ENCODE data around the gene PTCD1. TPM values are rescaled to one million over a fixed set of nuclear protein-coding genes. Genes with fewer than 3 reads are reported as not detected.
A peak's percentile ranks its signal among the peaks of the same experiment; 100 is the strongest.
"Not testable (repeated sequence)": the region's sequence is repeated elsewhere in the genome, so short reads cannot be mapped to it uniquely, and the experiment has no call there.

PTCD1 gene
- total and polyA plus RNA-seq, 2 donors (not counting 1 experiment from before 2014, with no cell fraction given), result 2.3 to 8.1 TPM

DNA sequence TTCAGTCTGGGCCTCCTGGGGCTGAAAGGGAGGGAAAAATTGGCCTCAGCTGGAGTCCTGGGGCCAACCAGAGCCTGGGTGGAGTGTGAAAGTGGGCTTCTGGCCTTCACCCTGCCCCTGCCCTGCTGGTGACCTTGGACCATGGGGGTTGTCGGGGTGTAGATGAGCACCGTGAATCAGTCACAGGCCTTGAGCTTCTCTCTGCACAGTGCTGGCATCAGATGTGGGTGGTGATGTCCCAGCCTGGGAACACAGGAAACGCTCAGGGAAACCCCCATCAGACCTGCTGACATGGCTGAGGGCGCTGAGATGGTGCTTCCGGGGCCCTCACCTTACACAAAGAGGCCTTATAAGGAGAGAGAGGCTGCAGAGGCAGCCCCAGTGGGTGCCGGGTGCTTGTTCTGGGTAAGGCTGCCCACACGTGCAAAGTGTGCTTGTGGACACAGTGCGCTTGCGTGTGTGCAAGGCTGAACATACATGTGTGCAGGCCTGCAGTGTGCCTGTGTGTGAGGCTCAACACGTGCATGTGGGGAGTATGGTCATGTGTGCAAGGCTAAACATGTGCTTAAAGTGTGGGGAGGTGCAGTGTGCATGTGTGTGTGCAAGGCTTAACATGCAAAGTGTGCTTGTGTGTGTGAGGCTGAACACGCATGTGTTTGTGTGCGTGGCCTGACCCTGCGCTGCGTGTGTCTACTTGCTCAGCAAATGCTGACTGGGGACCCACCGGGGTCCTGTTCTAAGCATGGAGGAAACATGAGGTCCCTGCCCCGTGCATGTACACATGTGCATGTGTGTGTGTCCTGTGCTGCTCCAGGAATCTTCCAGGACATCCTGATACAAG lies 57.6 kb downstream of the PTCD1 start:
- Histone ChIP-seq H3K4me1 (ENCODE audit: control insufficient read depth, extremely low read depth, insufficient read depth, low read length) (peaks cover 19% of the 10 kb centered on the region), H3K36me3 (ENCODE audit: control insufficient read depth, insufficient read depth, low read length) (peaks cover 23% of the 10 kb centered on the region), H2AFZ (ENCODE audit: low read length) (no peak overlapping the region), H3K9me3 (ENCODE audit: control insufficient read depth, insufficient read depth, low read depth, low read length) (no peaks in the 10 kb centered on the region), H3K27ac (ENCODE audit: insufficient read depth, low read length) (peak overlapping the region; percentile 72), H3K9ac (ENCODE audit: insufficient read depth, low read length) (no peak overlapping the region), H4K20me1 (ENCODE audit: control insufficient read depth, extremely low read depth, insufficient read depth, low read length) (no peaks in the 10 kb centered on the region), H3K4me2 (ENCODE audit: extremely low read depth, insufficient read depth, low read length) (no peak overlapping the region), H3K79me2 (ENCODE audit: control insufficient read depth, insufficient read depth, low read length) (peaks cover 61% of the 10 kb centered on the region), H3K4me3 (replicated peaks in 1 of 4; ENCODE audit: control extremely low read depth in 1 of 4, insufficient read depth in 1 of 4, low read depth in 3 of 4, low read length in 4 of 4) (no peak overlapping the region), H3K27me3 (ENCODE audit: control insufficient read depth, insufficient read depth, low read length) (no peaks in the 10 kb centered on the region)
- no peak for TF ChIP-seq EZH2 (IDR thresholded peaks at IDR 0.05; ENCODE audit: low read length, missing control alignments)
- TF ChIP-seq, protein P1, sequence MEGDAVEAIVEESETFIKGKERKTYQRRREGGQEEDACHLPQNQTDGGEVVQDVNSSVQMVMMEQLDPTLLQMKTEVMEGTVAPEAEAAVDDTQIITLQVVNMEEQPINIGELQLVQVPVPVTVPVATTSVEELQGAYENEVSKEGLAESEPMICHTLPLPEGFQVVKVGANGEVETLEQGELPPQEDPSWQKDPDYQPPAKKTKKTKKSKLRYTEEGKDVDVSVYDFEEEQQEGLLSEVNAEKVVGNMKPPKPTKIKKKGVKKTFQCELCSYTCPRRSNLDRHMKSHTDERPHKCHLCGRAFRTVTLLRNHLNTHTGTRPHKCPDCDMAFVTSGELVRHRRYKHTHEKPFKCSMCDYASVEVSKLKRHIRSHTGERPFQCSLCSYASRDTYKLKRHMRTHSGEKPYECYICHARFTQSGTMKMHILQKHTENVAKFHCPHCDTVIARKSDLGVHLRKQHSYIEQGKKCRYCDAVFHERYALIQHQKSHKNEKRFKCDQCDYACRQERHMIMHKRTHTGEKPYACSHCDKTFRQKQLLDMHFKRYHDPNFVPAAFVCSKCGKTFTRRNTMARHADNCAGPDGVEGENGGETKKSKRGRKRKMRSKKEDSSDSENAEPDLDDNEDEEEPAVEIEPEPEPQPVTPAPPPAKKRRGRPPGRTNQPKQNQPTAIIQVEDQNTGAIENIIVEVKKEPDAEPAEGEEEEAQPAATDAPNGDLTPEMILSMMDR (conservative IDR thresholded peaks at IDR 0.05 in 1 of 2, IDR thresholded peaks at IDR 0.05 in 1 of 2; ENCODE audit: low read depth in 1 of 2, low read length in 2 of 2), result no peak
- no peak for DNase-seq (ENCODE audit: low read depth in 2 of 2)

DNA sequence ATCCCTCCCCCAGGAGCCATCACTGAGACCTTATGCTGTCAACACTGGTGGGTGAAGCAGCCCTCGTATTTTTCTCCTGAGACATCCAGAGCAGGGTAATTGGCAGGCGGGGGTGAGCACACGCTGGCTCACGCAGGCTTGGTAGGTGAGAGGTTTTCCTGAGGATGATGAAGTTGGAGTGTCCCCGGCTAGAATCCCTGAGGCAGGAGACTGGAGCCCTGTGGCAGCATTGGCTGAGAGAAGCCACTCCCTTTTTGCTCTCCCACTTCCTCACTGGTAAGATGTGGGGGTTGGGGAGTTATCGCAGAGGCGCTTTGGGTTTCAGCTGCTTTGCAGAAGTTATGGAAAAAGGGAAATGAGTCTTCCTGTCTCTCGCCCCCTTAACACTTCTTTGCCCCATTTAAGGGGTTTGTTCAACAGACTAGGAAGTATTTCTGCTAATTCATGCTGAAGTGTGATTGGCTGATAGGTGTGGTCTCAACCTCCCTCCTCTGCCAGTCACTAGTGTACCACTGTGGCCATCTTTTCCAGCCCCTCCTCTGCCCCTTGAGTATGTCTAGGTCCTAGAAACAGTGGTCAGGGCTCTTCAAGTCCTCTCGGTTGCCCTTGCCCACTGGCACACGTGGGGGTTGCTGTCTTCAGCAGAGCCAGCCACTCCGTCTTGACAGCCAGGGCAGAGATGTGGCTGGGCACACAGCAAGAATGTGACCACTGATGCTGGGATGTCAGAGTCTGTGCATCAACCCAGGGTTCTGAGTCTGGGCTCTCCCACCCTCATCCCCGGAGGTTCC lies 58.4 kb downstream of the PTCD1 start:
- TF ChIP-seq, protein P1 (conservative IDR thresholded peaks at IDR 0.05 in 1 of 2, IDR thresholded peaks at IDR 0.05 in 1 of 2; ENCODE audit: low read depth in 1 of 2, low read length in 2 of 2), result no peak
- no peak for TF ChIP-seq EZH2 (IDR thresholded peaks at IDR 0.05; ENCODE audit: low read length, missing control alignments)
- Histone ChIP-seq H4K20me1 (ENCODE audit: control insufficient read depth, extremely low read depth, insufficient read depth, low read length) (no peaks in the 10 kb centered on the region), H3K9me3 (ENCODE audit: control insufficient read depth, insufficient read depth, low read depth, low read length) (no peaks in the 10 kb centered on the region), H3K27me3 (ENCODE audit: control insufficient read depth, insufficient read depth, low read length) (no peaks in the 10 kb centered on the region), H3K27ac (ENCODE audit: insufficient read depth, low read length) (peak overlapping the region; percentile 72), H2AFZ (ENCODE audit: low read length) (no peak overlapping the region), H3K36me3 (ENCODE audit: control insufficient read depth, insufficient read depth, low read length) (peaks cover 20% of the 10 kb centered on the region), H3K4me1 (ENCODE audit: control insufficient read depth, extremely low read depth, insufficient read depth, low read length) (peaks cover 19% of the 10 kb centered on the region), H3K4me2 (ENCODE audit: extremely low read depth, insufficient read depth, low read length) (peak overlapping the region; percentile 62), H3K9ac (ENCODE audit: insufficient read depth, low read length) (peak overlapping the region; percentile 8), H3K79me2 (ENCODE audit: control insufficient read depth, insufficient read depth, low read length) (peaks cover 67% of the 10 kb centered on the region), H3K4me3 (replicated peaks in 1 of 4; ENCODE audit: control extremely low read depth in 1 of 4, insufficient read depth in 1 of 4, low read depth in 3 of 4, low read length in 4 of 4) (peak overlapping the region in 1 of 4 experiments; percentile 25)
- peak; percentile 25 to 39 for DNase-seq (ENCODE audit: low read depth in 2 of 2)

DNA sequence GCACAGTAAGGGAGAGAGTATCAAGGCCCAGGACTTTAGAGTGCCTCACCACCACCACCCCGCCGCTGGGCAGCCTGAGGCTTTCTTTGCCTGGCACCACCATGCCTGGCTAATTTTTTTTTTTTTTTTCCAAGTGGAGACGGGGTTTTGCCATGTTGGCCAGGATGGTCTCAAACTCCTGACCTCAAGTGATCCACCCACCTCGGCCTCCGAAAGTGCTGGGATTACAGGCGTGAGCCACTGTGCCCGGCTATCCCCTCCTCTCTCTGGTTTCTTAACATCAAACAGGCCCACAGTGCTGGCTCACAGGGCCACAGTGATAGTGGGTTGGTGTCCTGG lies 58.9 kb downstream of the PTCD1 start:
- Histone ChIP-seq H3K4me3 (replicated peaks in 1 of 4; ENCODE audit: control extremely low read depth in 1 of 4, insufficient read depth in 1 of 4, low read depth in 3 of 4, low read length in 4 of 4) (peak overlapping the region in 1 of 4 experiments; percentile 25), H3K4me1 (ENCODE audit: control insufficient read depth, extremely low read depth, insufficient read depth, low read length) (peaks cover 19% of the 10 kb centered on the region), H3K4me2 (ENCODE audit: extremely low read depth, insufficient read depth, low read length) (peak overlapping the region; percentile 62), H3K27ac (ENCODE audit: insufficient read depth, low read length) (peak overlapping the region; percentile 72), H3K36me3 (ENCODE audit: control insufficient read depth, insufficient read depth, low read length) (peaks cover 20% of the 10 kb centered on the region), H3K79me2 (ENCODE audit: control insufficient read depth, insufficient read depth, low read length) (peaks cover 67% of the 10 kb centered on the region)
- H3K9ac ChIP-seq (ENCODE audit: insufficient read depth, low read length); DNase-seq (ENCODE audit: low read depth in 2 of 2); H3K9me3 ChIP-seq (ENCODE audit: control insufficient read depth, insufficient read depth, low read depth, low read length); H2AFZ ChIP-seq (ENCODE audit: low read length); H3K27me3 ChIP-seq (ENCODE audit: control insufficient read depth, insufficient read depth, low read length); H4K20me1 ChIP-seq (ENCODE audit: control insufficient read depth, extremely low read depth, insufficient read depth, low read length): not testable (repeated sequence)

Data from fibroblast of lung (primary cell).